Lower lobe of right lung (tissue), 2 donors: ENCODE data around the gene DPPA2. TPM values are rescaled to one million over a fixed set of nuclear protein-coding genes. Genes with fewer than 3 reads are reported as not detected.

Experiments
- ATAC-seq, 2 donors: fragments of 200-7000 bp; cut with Tn5 transposase; one replicate each; pipeline ENCODE4 v1.9.1; 2020 to 2022; ENCODE audit warnings: mild to moderate bottlenecking in 2 of 2, moderate library complexity in 2 of 2
- DNase-seq: peaks from one replicate; pipeline ENCODE4 v3.0.0-alpha.2; 2020
- H3K27ac ChIP-seq: fragments of 200-600 bp; one replicate; pipeline ENCODE4 v1.8.0; 2022
- H3K27me3 ChIP-seq: fragments of 200-600 bp; one replicate; pipeline ENCODE4 v1.8.0; 2022; ENCODE audit warnings: low read depth
- H3K36me3 ChIP-seq: fragments of 200-600 bp; one replicate; pipeline ENCODE4 v1.8.0; 2022; ENCODE audit warnings: mild to moderate bottlenecking
- H3K4me1 ChIP-seq: fragments of 200-600 bp; one replicate; pipeline ENCODE4 v1.8.0; 2022
- H3K4me3 ChIP-seq: fragments of 200-600 bp; one replicate; pipeline ENCODE4 v1.8.0; 2022; ENCODE audit warnings: mild to moderate bottlenecking
- H3K9me3 ChIP-seq: fragments of 200-600 bp; one replicate; pipeline ENCODE4 v1.8.0; 2022
- CTCF ChIP-seq: fragments of 200-600 bp; IDR thresholded peaks from one replicate; pipeline ENCODE4 v1.8.0; 2022; ENCODE audit warnings: antibody characterized with exemption, mild to moderate bottlenecking
- intact Hi-C: fragments of 100-400 bp; cut with DNase I; formaldehyde crosslinking; loops from one replicate; pipeline ENCODE4 v1.11.0; 2022
- total RNA-seq: library from RNA; stranded (reverse); fragmentation: NEBNext Ultra II Directional; extraction: Animal tissue kit (Norgen Biotek cat#: 25700); gene quantifications from one replicate; pipeline ENCODE4 v1.2.1, GENCODE V29; 2021
- donor health status: DM: no; HTN: yes; CAD: no; lungs with severe emphysema.

Gene DPPA2
- total RNA-seq, 1 donor from 2014 or later = not detected

GRCh38 chr3:109334572-109334971 is 18.3 kb upstream of the DPPA2 start:
- Histone ChIP-seq H3K27ac (no peak overlapping the region), H3K4me1 (no peaks in the 10 kb centered on the region), H3K4me3 (no peak overlapping the region), H3K9me3 (no peaks in the 10 kb centered on the region), H3K27me3 (peaks cover 19% of the 10 kb centered on the region), H3K36me3 (no peaks in the 10 kb centered on the region)
- ATAC-seq = no peak
- TF ChIP-seq CTCF = no peak
- no peak for DNase-seq
- intact Hi-C loops = no loop called here

- DNase-seq = no peak
- H3K27ac ChIP-seq = no peak overlapping the region
- H3K4me3 ChIP-seq = no peak overlapping the region
- H3K4me1 ChIP-seq = no peaks in the 10 kb centered on the region
- H3K36me3 ChIP-seq = no peaks in the 10 kb centered on the region
- H3K9me3 ChIP-seq = no peaks in the 10 kb centered on the region
- intact Hi-C loops = no loop called here
- ATAC-seq = no peak
- peaks cover 12% of the 10 kb centered on the region for H3K27me3 ChIP-seq
- TF ChIP-seq CTCF = no peak
Measured at GRCh38 chr3:109331692-109332091, 15.4 kb upstream of the DPPA2 start.

- Histone ChIP-seq H3K4me3 (no peak overlapping the region), H3K36me3 (no peaks in the 10 kb centered on the region), H3K9me3 (no peaks in the 10 kb centered on the region), H3K27ac (no peak overlapping the region), H3K4me1 (no peaks in the 10 kb centered on the region), H3K27me3 (no peaks in the 10 kb centered on the region)
- ATAC-seq = no peak
- intact Hi-C loops = no loop called here
- DNase-seq = no peak
- TF ChIP-seq CTCF = no peak
Measured at GRCh38 chr3:109330405-109330804, 14.1 kb upstream of the DPPA2 start.

- H3K36me3 ChIP-seq = no peaks in the 10 kb centered on the region
- TF ChIP-seq CTCF = no peak
- H3K4me3 ChIP-seq = no peak overlapping the region
- no peak for DNase-seq
- no peak for ATAC-seq
- no peaks in the 10 kb centered on the region for H3K9me3 ChIP-seq
- no peak overlapping the region for H3K27ac ChIP-seq
- H3K27me3 ChIP-seq = no peaks in the 10 kb centered on the region
- no peaks in the 10 kb centered on the region for H3K4me1 ChIP-seq
- intact Hi-C loops = no loop called here
Measured at GRCh38 chr3:109328202-109328601, 11.9 kb upstream of the DPPA2 start.

- DNase-seq = no peak
- no peak for TF ChIP-seq CTCF
- H3K27me3 ChIP-seq = no peaks in the 10 kb centered on the region
- intact Hi-C loops = no loop called here
- ATAC-seq = no peak
- H3K27ac ChIP-seq = no peak overlapping the region
- no peaks in the 10 kb centered on the region for H3K9me3 ChIP-seq
- H3K4me3 ChIP-seq = no peak overlapping the region
- H3K4me1 ChIP-seq = no peaks in the 10 kb centered on the region
- H3K36me3 ChIP-seq = no peaks in the 10 kb centered on the region
Measured at GRCh38 chr3:109325657-109326056, 9.3 kb upstream of the DPPA2 start.

- no peak for ATAC-seq
- no peak for DNase-seq
- intact Hi-C loops = no loop called here
Measured at GRCh38 chr3:109325109-109325508, 8.8 kb upstream of the DPPA2 start.

More at GRCh38 chr3:109325109-109325508, 8.8 kb upstream of the DPPA2 start:
- no peaks in the 10 kb centered on the region for H3K9me3 ChIP-seq
- no peak for TF ChIP-seq CTCF
- no peak overlapping the region for H3K27ac ChIP-seq
- no peak overlapping the region for H3K4me3 ChIP-seq
- no peaks in the 10 kb centered on the region for H3K4me1 ChIP-seq
- H3K27me3 ChIP-seq = no peaks in the 10 kb centered on the region
- no peaks in the 10 kb centered on the region for H3K36me3 ChIP-seq
